Kidney epithelial cell (primary cell): ENCODE results near the gene CEP112. TPM values are rescaled to one million over a fixed set of nuclear protein-coding genes. Genes with fewer than 3 reads are reported as not detected.

Experiments
- DNase-seq: peaks from one replicate; pipeline ENCODE4 v3.0.0-alpha.2; 2010; ENCODE audit warnings: low read depth
- H3K27me3 ChIP-seq: 2 replicates; pipeline ENCODE4 v1.6.0; 2011; ENCODE audit warnings: low read length; ENCODE audit not compliant: control insufficient read depth, insufficient read depth
- H3K36me3 ChIP-seq: 2 replicates; pipeline ENCODE4 v1.5.1; 2011; ENCODE audit warnings: low read length; ENCODE audit not compliant: control insufficient read depth, insufficient read depth
- H3K4me3 ChIP-seq: 2 replicates; pipeline ENCODE4 v1.5.1; 2011; ENCODE audit warnings: low read depth, mild to moderate bottlenecking, control low read depth, low read length
- total RNA-seq: library from RNA; depleted of rRNA; stranded (reverse); fragments of >200 nt; gene quantifications from 2 replicates; pipeline ENCODE4 v1.2.3, GENCODE V29; 2015
- TF ChIP-seq, protein P1 (sequence below): IDR thresholded peaks from 2 replicates; pipeline ENCODE4 v1.5.1; 2011; ENCODE audit warnings: mild to moderate bottlenecking, moderate library complexity, low read length, control low read depth, inconsistent platforms; ENCODE audit not compliant: insufficient read depth, poor library complexity, severe bottlenecking

Gene CEP112
- total RNA-seq, 1 donor from 2014 or later, result 6.5 TPM

GRCh38 chr17:65771704-65772103 lies 420.2 kb downstream of the CEP112 start:
- no peaks in the 10 kb centered on the region for H3K27me3 ChIP-seq
- no peaks in the 10 kb centered on the region for H3K36me3 ChIP-seq
- no peak for DNase-seq
- TF ChIP-seq, protein P1, sequence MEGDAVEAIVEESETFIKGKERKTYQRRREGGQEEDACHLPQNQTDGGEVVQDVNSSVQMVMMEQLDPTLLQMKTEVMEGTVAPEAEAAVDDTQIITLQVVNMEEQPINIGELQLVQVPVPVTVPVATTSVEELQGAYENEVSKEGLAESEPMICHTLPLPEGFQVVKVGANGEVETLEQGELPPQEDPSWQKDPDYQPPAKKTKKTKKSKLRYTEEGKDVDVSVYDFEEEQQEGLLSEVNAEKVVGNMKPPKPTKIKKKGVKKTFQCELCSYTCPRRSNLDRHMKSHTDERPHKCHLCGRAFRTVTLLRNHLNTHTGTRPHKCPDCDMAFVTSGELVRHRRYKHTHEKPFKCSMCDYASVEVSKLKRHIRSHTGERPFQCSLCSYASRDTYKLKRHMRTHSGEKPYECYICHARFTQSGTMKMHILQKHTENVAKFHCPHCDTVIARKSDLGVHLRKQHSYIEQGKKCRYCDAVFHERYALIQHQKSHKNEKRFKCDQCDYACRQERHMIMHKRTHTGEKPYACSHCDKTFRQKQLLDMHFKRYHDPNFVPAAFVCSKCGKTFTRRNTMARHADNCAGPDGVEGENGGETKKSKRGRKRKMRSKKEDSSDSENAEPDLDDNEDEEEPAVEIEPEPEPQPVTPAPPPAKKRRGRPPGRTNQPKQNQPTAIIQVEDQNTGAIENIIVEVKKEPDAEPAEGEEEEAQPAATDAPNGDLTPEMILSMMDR, result no peak
- no peak overlapping the region for H3K4me3 ChIP-seq

DNA sequence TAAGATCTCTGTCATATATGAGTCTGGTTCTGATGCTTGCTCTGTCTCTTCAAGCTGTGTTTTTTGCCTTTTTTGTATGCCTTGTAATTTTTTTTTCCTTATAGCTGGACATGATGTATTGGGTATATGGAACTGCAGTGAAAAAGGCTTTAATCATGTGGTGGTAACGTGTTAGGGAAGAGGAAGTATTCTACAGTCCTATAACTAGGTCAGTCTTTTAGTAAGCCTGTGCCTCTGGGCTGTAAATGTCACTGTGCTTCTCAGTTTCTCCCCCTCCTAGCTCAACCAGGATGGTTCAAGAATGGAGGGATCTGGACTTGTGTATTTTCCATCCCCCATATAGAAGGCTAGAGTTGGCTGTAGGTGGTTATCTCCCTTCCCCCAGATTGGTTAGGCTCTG lies 428.1 kb downstream of the CEP112 start:
- H3K4me3 ChIP-seq, result no peak overlapping the region
- TF ChIP-seq, protein P1, result no peak
- H3K27me3 ChIP-seq, result no peaks in the 10 kb centered on the region
- no peak for DNase-seq
- H3K36me3 ChIP-seq, result no peaks in the 10 kb centered on the region

DNA sequence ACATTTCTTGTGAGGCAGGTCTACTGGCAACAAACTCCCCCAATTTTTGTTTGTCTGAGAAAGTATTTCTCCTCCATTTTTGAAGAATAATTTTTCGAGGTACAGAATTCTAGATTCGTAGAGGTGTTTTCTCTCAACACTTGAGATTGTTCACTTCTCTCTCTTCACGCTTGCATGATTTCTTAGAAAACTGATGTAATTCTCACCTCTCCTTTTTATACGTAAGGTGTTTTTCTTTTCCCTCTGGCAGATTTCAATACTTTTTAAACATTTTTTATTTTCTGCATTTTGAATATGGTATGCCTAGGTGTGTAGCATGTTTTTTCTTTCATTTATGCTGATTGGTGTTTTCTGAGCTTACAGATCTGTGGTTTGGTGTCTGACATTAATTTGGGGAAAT lies 429.0 kb downstream of the CEP112 start:
- Histone ChIP-seq H3K36me3 (no peaks in the 10 kb centered on the region), H3K4me3 (no peak overlapping the region), H3K27me3 (no peaks in the 10 kb centered on the region)
- DNase-seq, result no peak
- TF ChIP-seq, protein P1, result no peak

DNA sequence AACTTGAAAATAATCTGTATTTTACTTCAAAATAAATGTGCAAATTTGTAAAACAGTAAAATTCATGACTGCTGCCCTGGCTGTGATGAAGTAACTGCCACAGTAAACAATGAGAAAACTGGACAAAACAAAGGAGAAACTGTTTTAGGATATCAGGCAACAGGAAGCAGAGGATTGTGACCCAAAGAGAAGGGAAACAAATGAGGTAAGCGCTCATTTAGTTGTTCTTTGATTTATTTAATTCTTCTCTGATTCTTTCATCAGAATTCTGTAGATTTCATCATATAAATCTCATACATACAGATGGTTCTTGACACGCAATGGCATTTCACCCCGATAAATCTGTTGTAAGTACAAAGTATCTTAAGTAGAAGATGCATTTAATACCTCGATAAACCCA lies 432.4 kb downstream of the CEP112 start:
- TF ChIP-seq, protein P1, result no peak
- Histone ChIP-seq H3K4me3 (no peak overlapping the region), H3K27me3 (no peaks in the 10 kb centered on the region)

DNA sequence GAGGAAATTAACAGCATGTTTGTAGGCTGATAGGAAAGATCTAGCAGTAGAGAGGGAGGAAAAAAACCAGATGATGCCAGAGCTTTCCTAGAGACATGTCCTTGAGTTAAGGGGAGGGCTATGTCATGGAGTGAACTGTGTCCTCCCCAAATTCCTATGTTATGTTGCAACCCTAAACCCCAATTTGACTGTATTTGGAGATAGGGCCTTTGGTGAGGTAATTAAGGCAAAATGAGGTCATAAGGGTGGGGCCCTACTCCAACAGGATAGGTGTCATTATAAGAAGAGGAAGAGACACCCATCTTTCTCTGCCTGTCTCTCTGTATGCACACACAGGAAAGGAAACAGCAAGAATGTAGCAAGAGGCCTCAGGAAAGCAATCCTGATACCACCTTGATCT lies 435.2 kb downstream of the CEP112 start:
- no peak overlapping the region for H3K4me3 ChIP-seq
- no peak for DNase-seq
- no peaks in the 10 kb centered on the region for H3K36me3 ChIP-seq
- TF ChIP-seq, protein P1, result no peak
- H3K27me3 ChIP-seq, result no peaks in the 10 kb centered on the region

More for the DNA sequence above, 432.4 kb downstream of the CEP112 start:
- no peaks in the 10 kb centered on the region for H3K36me3 ChIP-seq
- no peak for DNase-seq

- no peak for DNase-seq
- TF ChIP-seq, protein P1, result no peak
These were observed 436.1 kb downstream of the CEP112 start for GRCh38 chr17:65755799-65756198.

More at GRCh38 chr17:65755799-65756198, 436.1 kb downstream of the CEP112 start:
- no peaks in the 10 kb centered on the region for H3K36me3 ChIP-seq
- no peak overlapping the region for H3K4me3 ChIP-seq
- H3K27me3 ChIP-seq, result no peaks in the 10 kb centered on the region
